Stimulated activated CD8-positive, alpha-beta memory T cell treated with anti-CD3 and anti-CD28 coated beads, Interleukin-12 subunit alpha, Interleukin-12 subunit beta, amount 100 ng/mL, for 4 hours (primary cell): ENCODE measurements around the gene LRRC8C.
A peak's percentile ranks its signal among the peaks of the same experiment; 100 is the strongest.
"Not testable (repeated sequence)": the region's sequence is repeated elsewhere in the genome, so short reads cannot be mapped to it uniquely, and the experiment has no call there.

Experiments used
- DNase-seq: peaks from one replicate; pipeline ENCODE4 v3.0.0-alpha.2; 2020; ENCODE audit warnings: low read depth

LRRC8C gene

GRCh38 chr1:89704014-89704413 is 71.1 kb downstream of the LRRC8C start:
- DNase-seq, result no peak

GRCh38 chr1:89704885-89705284 is 72.0 kb downstream of the LRRC8C start:
- not testable (repeated sequence) for DNase-seq

GRCh38 chr1:89705901-89706699 is 73.2 kb downstream of the LRRC8C start:
- DNase-seq, result no peak

DNA sequence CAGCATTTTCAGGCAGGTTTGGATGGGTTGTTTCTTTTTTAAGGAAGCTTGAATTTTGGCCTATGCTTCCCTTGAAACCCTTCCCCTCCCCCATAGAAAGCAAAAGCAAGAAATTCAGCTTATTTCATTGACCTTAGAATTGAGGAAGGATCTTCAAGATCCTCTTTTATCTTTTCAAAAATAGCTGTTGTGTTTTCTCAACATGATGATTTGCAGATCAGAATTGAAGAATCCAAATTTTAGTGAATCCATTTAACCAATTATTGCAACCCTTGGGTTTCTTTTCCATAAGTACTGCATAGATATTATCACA is 73.7 kb downstream of the LRRC8C start:
- no peak for DNase-seq

GRCh38 chr1:89708751-89709375 is 75.9 kb downstream of the LRRC8C start:
- DNase-seq, result no peak

- no peak for DNase-seq
These were observed 77.7 kb downstream of the LRRC8C start for GRCh38 chr1:89710498-89711139.

DNA sequence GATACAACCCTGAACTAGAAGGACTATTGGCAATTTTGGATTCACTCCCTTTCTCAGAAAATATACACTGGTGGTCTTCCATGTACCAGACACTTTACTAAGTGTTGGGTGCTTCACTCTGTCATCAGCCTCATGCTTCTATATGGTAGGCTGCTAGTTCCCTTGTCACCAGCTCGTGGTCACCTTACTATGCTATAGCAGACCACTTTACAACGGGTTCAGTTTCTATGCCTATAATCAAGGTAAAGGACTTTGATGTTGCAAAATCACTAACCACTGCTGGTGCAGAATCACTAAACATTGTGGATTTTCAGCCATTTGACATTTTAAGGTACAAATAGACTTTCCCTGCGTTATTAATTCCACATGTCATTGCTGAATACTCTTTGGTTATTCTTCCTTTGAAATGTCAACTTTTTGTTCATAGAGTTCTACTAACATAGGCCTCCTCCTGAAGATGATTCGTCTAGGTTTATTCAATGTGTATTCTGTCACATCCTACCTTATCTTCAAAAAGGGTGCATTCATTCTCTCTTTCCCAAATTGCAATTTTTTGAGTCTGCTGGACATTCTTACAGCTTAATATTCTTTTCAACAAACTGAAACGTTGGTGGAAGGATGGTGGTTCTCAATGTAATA is 78.3 kb downstream of the LRRC8C start:
- DNase-seq, result no peak

GRCh38 chr1:89712420-89712819 is 79.5 kb downstream of the LRRC8C start:
- no peak for DNase-seq

DNA sequence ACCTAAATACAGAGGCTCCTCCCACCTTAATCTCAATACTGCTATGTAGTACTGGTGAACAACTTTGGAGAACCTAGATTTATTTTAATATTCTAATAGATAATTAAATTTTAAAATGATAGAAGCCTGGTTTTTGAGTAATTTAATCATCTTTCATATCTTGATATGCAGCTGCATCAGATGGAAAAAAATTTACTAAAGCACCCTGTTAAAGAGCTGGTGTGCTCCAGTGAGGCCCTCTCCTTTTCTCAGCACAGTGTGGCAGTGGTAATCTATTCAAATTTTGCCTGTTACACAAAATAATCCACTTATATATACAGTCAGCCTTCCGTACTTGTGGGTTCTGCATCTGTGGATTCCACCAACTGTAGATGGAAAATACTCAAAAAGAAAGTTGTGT is 82.8 kb downstream of the LRRC8C start:
- no peak for DNase-seq

DNA sequence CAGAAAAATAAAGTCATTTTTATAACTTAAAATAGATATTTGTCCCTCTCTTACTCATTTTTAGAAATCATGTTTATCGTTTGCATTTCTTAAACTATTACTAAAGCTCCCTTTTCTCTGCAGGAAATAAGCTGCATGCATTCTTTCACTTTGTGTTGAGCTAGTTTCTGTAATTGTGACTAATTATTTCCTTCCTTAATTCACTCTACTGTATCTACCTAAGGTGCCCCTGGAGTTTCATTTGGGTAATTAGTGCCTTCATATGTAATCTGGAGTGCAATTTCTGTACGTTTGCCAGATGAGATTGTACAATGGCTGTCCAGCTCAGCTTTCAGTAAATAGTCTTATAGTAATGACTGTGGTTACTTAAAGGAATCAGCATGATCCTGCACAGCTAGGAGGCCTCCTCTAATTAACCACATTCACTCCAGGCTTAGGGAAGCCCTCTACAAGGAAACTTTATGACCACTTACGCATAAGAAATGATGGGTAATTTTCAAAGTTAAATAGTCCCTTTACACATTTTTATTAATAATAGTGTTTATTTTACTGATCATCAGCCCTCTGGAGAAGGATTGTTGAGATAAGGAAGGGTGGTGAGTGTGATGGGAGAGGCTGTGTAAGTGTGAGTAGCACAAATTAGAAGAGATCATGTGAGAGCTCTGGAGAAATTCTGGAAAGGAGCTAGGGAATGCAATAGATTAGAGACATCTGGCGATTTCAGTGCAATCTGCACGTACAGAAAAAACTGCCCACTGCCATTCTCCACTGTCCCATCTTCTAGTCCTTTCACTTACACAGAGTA is 86.8 kb downstream of the LRRC8C start:
- no peak for DNase-seq

DNA sequence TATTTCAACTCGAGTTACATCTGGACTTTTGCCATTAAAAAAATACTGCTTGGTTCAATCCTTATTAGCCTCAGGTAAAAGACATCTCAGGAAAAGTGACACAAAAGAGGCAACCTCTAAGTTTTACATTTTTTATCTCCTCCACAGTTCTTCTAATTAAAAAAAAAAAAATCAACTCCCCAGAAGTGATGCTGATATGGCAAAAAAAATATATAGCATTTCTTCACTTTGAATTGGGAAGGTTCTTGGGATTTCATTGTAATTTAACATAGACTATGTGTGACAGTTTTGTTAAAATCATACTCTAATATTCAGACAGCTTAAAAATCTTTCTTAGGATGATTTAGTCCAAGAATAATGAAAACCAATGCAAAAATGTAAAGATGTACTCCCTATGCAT is 87.9 kb downstream of the LRRC8C start:
- DNase-seq, result no peak

DNA sequence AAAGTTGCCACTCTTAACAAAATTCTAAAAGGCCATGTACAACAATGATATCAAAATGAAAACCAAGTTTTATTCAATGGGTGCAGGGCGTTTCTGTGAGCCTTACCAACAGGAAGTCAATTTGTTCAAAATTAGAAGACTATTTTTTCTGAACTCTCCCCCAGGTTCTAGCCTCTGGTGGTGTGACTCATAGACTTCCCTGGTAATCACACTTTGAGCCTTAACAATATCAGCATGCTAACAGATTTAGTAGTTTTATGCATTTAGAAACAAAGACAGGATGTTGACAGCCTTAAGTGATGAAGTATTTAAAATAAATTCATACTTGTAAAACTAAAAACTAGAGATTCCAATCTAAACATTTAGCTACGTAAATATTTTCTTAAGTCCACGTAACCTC is 88.4 kb downstream of the LRRC8C start:
- DNase-seq, result no peak

DNA sequence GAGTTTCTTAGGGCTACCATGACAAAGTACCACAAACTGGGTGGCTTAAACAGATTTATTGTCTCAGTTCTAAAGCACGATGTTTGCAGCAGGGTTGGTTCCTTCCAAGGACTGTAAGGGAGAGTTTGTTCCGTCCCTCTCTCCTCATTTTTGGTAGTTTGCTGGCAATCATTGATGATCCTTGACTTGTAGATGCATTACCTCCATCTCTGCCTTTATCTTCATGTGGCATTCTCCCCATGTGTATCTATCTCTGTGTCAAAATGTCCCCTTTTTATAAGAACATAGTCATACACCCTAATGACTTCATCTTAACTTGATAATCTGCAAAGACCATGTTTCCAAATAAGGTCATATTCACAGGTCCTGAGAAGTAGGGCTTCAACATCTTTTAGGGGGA is 90.2 kb downstream of the LRRC8C start:
- DNase-seq, result no peak

GRCh38 chr1:89723863-89724262 is 90.9 kb downstream of the LRRC8C start:
- no peak for DNase-seq

DNA sequence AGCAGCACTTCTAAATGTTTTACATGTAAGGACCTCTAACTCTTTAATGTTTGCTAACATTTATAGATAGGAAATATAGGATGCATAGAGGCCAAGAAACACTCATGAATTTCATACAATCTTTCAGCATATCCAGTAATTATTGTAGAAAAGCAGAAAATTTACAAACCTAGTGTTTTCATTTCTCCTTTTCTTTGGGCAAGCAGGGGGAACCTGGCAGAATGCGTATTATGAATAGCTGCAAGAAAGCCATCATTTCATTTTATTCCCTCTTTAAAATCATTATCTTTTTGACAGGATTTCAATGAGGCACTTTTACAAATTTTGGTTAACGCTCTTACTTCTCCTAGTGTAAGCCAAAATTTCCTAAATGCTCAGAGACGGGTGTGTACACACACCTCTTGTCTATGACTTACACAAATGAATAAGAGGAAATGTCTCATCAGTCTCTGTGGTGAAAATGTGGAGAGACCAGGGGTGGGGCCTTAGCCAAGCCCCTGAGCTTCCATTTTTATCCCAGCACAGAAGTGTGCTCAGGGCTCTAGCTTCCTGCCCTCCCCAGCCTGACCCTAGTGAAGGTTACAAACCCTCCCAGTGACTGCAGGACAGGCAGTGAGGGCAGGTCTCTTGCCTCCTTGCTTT is 91.6 kb downstream of the LRRC8C start:
- peak; percentile 35 for DNase-seq

DNA sequence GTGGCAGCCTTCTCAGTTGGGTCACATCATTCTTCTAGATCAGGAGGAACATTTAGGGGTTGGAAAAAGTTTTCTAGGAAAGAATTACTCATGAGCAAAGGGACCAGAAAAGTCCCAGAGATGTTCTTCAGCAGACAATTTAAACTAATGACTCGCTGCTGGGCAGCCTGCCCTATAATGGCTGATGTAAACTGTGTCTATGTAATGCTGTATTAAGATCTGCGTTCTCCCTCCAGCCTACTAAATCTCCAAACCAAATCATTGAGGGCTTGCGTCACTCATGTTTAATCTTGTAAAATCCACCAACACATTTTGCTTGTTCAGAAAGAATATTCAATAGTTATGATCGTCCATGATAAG is 92.1 kb downstream of the LRRC8C start:
- DNase-seq, result no peak

- DNase-seq, result no peak
These were observed 92.7 kb downstream of the LRRC8C start for GRCh38 chr1:89725631-89726030.

GRCh38 chr1:89727517-89728312 is 94.8 kb downstream of the LRRC8C start:
- DNase-seq, result no peak

- DNase-seq, result no peak
These were observed 95.5 kb downstream of the LRRC8C start for GRCh38 chr1:89728381-89728780.

GRCh38 chr1:89732206-89732605 is 99.3 kb downstream of the LRRC8C start:
- no peak for DNase-seq
